Uterine smooth muscle cell (primary cell): Measurements from ENCODE around the gene ZFP90. TPM values are rescaled to one million over a fixed set of nuclear protein-coding genes. Genes with fewer than 3 reads are reported as not detected.

Source experiments
- total RNA-seq: library from RNA; depleted of rRNA; stranded (reverse); fragments of >200 nt; gene quantifications from 2 replicates; pipeline ENCODE4 v1.2.3, GENCODE V29; 2014

ZFP90 gene
- 23.5 and 32.2 TPM in 2 replicates for total RNA-seq

GRCh38 chr16:68538880-68539701 lies at the start of gene ZFP90:
Gene ZFP90, plus strand, starts transcription at chr16:68539291. Its CDS starts 502 bp downstream, at chr16:68539793.

Other genes with a start within 250 kb of the ZFP90 start
- 14.9 and 17.5 TPM in 2 replicates for gene SLC7A6OS, start 228.3 kb upstream of the ZFP90 start, total RNA-seq
- 52.0 and 70.6 TPM in 2 replicates for gene PRMT7, start 228.3 kb upstream of the ZFP90 start, total RNA-seq
- gene SMPD3, start 90.8 kb upstream of the ZFP90 start, total RNA-seq, result under 0.01 and 0.12 TPM in 2 replicates
- gene CDH3, start 106.0 kb downstream of the ZFP90 start, total RNA-seq, result 0.25 and 0.33 TPM in 2 replicates
- gene CDH1, start 198.0 kb downstream of the ZFP90 start, total RNA-seq, result not detected in 2 replicates